ENCODE data around the gene HOXC11.

Gene HOXC11

GRCh38 chr12:53972722-53973235 lies at the start of gene HOXC11:
Gene HOXC11 (plus strand): TSS chr12:53973126. CDS start chr12:53973242, 116 bp downstream.
- DNase-seq (ENCODE audit: low spot score): no peak

- DNase-seq (ENCODE audit: low spot score): no peak
These were observed 48.2 kb upstream of the HOXC11 start for GRCh38 chr12:53924521-53925405.

- DNase-seq (ENCODE audit: low spot score): no peak
These were observed 45.5 kb upstream of the HOXC11 start for GRCh38 chr12:53927220-53928029.

GRCh38 chr12:53928054-53928835 lies 44.7 kb upstream of the HOXC11 start:
- no peak for DNase-seq (ENCODE audit: low spot score)

- no peak for DNase-seq (ENCODE audit: low spot score)
These were observed 43.4 kb upstream of the HOXC11 start for GRCh38 chr12:53929527-53929926.

GRCh38 chr12:53930591-53931255 lies 42.2 kb upstream of the HOXC11 start:
- no peak for DNase-seq (ENCODE audit: low spot score)

- no peak for DNase-seq (ENCODE audit: low spot score)
These were observed 40.9 kb upstream of the HOXC11 start for GRCh38 chr12:53931844-53932581.

- DNase-seq (ENCODE audit: low spot score): no peak
These were observed 40.0 kb upstream of the HOXC11 start for GRCh38 chr12:53932915-53933314.

- no peak for DNase-seq (ENCODE audit: low spot score)
These were observed 37.3 kb upstream of the HOXC11 start for GRCh38 chr12:53935383-53936341.

GRCh38 chr12:53937099-53937498 lies 35.8 kb upstream of the HOXC11 start:
- no peak for DNase-seq (ENCODE audit: low spot score)

- no peak for DNase-seq (ENCODE audit: low spot score)
These were observed 35.2 kb upstream of the HOXC11 start for GRCh38 chr12:53937596-53938325.

GRCh38 chr12:53938326-53939140 lies 34.4 kb upstream of the HOXC11 start, which contains the start of gene HOXC13:
Gene HOXC13 (plus strand): TSS chr12:53938831. CDS start chr12:53938907, 76 bp downstream.
- DNase-seq (ENCODE audit: low spot score): peak; percentile 32

GRCh38 chr12:53939141-53940108 lies 33.5 kb upstream of the HOXC11 start:
- DNase-seq (ENCODE audit: low spot score): no peak

GRCh38 chr12:53940443-53941014 lies 32.4 kb upstream of the HOXC11 start:
- no peak for DNase-seq (ENCODE audit: low spot score)

GRCh38 chr12:53941187-53941586 lies 31.7 kb upstream of the HOXC11 start:
- DNase-seq (ENCODE audit: low spot score): no peak

- no peak for DNase-seq (ENCODE audit: low spot score)
These were observed 31.2 kb upstream of the HOXC11 start for GRCh38 chr12:53941750-53942149.

All from LoVo (cell line).